Hindlimb muscle (tissue), 1 donor: Measurements from ENCODE around the gene HOXD10. TPM values are rescaled to one million over a fixed set of nuclear protein-coding genes. Genes with fewer than 3 reads are reported as not detected.

Experiments used
- DNase-seq: peaks from one replicate; pipeline ENCODE4 v3.0.0-alpha.2; 2013
- polyA plus RNA-seq: library from polyadenylated mRNA; unstranded; fragments of 120-200 nt; gene quantifications from one replicate; pipeline ENCODE4 v1.2.1, GENCODE V29; 2013; ENCODE audit not compliant: insufficient read length

HOXD10 gene
- polyA plus RNA-seq, 1 donor: 0.10 TPM

DNA sequence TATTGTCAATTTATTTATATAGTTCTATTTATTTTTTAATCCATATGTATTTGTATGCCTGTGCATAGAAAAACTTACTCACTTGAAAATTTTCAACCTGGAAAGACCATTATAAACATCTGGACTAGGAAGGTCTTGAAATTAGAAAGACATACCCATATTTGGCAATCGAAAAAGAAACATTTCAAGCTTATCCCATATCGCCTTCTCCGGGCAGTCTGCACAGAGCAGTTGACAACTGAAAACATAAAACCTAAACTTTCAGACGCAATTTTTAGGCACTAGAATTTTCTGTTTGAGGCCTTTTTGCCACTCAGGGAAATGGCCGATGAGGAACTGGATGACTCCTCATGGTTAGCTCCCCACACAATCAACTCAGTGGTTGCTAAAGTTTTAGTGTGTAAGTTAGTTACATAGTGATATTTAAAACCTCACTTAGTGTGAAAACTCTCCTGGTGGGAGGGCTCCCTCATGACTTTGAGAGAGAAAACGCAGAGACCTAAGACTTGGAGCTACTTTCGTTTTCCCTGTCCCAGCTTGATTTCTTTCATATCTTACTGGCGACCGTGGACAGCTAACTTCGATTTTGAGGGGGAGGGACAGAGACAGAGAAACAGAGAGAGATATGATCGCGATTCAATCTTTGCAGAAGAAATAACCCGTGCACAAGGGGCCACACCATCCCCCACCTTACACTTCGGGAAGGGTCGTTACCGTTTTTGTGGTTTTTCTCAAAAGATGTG is 20.2 kb upstream of the HOXD10 start:
- DNase-seq: no peak

DNA sequence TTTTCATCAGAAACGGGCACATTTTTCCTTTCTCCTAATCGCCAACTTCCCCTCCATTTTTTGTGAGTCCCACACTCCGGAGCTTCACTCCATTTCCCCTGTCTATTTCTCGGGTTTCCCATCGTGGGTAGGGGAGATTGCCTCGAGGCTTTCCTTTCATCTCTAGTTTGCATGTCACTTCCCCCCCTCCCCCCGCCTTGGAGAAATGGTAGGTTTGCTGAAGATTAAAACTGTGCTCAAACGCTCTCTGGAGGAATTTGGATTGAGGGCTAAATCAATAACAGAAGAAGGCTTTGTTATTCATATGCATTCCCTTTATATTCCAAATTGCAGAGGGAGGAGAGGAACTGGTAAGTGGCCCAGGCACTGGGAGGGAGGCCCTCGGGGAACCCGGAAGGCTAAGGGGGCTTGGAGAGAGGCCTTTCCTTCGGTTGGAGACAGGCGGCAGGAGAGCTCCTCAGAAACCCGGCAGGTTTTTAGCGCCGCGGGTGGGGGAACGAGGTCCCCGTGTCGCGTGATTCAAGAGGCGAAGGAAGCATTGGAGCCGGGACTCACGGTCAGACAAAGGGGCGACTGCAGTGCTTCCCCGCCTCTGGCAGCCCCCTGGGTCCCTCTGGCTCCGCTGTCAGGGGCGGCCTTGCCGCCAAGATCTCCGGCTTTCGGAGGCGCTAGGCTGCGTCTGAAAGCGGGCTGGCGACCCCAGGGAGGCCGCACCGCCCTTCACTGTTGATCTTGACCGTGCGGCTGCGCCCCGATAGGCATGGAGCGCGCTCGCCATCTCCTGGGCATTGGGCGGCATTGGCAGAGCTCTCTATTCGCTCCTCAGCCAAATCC is 19.4 kb upstream of the HOXD10 start:
- DNase-seq: no peak

DNA sequence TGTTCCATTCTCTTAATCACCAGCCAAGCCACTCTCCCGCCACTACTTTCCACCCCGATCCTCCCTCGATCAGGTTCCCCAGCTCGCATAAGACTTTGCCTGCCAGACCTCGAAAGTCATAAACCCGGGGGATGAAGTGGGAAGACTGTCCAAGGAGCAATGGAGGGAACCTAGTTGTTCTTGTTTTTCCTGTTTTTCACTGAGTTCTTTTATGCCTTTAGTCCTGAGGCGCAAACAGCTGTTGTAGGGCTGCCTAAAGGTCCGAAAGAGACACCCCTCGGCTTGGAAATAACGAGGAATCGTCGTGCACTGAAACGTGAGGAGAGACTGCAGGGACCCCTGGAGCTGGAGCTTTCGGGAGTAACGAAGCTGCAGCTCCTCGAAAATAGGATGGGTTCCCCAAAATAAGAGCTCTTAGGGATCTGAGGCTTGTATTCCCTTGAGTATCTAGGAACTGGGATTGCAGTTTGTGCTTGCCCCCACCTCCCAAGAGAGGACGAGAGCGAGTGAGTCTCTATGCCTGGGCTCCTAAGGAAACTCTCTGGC is 18.7 kb upstream of the HOXD10 start:
- no peak for DNase-seq

DNA sequence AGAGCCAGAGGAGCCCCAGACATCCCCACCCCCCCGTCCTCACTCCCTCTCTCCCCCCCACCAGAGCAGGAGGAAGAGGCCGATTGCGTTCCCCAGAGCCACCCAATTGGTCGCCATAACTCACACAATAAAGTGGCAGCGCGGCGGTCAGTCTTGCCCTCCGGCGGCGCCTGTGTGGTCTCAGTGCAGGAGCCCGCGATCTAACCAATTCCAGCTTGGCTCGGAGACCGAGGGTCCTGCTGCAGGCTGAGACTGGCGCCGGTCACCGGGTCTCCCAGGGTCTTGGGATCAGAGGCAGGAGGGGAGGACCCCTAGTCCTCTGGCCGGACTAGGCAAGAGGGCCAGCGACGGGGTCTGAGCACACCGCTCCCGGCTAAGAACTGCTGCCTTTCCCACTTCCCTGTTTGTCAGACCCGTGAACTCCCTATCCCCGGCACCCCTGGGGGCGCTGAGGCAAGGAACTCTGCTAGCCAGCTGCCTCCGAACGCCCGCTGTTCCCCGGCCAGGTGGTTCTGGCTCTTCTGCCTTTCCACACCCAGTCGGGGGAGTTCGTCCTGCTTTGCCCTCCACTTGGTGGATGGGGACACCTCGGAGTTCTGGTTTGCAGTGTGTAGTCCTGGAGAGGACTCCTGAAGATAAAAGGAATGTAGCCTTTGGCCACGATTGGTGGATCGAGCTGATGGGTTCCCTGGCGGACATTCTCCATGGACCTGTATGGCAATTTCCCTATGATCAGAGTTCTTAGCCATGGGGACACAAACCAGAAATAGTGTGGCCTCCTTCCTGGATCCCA is 18.0 kb upstream of the HOXD10 start:
- no peak for DNase-seq

DNA sequence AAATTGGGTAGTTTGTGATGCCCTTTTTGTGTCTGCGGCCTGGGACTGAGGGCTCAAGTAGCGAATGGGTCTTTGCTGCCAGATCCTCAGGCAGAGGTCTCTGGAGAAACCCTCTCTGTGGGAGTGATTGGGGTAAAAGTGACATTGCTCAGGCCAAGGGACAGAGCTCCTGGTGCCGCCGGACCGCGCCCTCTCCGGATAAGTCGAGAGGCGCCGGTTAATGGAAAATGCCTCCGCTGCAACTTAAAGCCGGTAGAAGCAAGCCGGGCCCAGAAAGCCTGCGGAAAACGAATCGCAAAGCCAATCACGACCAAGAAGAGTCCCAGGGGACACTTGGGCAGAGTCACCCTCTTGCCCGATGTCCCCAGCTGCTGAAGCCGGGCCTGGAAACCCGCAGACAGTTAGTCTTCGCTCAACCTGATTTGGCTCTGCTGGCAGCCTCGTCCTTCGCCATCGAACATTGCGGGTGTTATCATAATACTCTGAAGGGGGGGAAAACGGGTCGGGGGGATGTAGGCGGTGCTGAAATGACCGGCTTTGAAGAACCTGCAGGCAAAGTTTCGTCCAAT is 17.3 kb upstream of the HOXD10 start:
- no peak for DNase-seq

DNA sequence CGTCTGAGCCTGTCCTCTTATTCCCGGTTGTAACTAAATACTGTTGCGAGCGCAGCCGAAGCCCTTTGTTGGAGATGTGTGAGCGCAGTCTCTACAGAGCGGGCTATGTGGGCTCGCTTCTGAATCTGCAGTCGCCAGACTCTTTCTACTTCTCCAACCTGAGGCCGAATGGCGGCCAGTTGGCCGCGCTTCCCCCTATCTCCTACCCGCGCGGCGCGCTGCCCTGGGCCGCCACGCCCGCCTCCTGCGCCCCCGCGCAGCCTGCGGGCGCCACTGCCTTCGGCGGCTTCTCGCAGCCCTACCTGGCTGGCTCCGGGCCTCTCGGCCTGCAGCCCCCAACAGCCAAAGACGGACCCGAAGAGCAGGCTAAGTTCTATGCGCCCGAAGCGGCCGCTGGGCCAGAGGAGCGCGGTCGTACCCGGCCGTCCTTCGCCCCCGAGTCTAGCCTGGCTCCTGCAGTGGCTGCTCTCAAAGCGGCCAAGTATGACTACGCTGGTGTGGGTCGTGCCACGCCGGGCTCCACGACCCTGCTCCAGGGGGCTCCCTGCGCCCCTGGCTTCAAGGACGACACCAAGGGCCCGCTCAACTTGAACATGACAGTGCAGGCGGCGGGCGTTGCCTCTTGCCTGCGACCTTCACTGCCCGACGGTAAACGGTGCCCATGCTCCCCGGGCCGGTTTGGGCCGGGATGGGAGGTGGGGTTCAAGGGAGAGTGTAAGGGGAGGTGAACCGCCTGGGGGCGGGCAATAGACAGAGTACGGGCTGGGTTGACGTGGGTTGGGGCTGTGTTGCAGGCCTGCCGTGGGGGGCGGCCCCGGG is 16.6 kb upstream of the HOXD10 start, which contains the start of gene HOXD12:
Gene HOXD12, plus strand, starts transcription at position 68 of the 819 bp plus-strand sequence. Its CDS starts 7 bp downstream, at position 75.
- no peak for DNase-seq

DNA sequence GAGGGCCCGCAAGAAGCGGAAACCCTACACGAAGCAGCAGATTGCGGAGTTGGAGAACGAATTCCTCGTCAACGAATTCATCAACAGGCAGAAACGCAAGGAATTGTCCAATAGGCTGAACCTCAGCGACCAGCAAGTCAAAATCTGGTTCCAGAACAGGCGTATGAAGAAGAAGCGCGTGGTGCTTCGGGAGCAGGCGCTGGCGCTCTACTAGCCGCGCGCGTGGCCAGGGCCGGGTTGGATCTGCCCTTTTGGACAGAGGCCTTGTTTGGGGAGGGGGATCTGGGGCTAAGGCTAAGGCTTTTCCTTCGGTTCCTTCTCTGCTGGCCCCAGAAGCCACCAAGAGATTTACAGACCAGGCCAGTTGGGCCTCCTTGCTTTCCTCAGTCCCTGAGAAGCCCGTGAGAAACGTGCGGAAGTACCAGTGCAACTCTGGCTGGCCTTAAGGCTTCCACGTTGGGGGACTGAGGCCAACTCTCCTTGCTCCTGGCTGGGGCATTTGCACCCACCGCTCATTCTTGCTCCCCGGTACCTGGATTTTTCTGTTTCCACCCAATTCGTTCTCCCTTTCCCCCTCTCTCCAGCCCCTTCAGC is 15.9 kb upstream of the HOXD10 start:
- DNase-seq: no peak

DNA sequence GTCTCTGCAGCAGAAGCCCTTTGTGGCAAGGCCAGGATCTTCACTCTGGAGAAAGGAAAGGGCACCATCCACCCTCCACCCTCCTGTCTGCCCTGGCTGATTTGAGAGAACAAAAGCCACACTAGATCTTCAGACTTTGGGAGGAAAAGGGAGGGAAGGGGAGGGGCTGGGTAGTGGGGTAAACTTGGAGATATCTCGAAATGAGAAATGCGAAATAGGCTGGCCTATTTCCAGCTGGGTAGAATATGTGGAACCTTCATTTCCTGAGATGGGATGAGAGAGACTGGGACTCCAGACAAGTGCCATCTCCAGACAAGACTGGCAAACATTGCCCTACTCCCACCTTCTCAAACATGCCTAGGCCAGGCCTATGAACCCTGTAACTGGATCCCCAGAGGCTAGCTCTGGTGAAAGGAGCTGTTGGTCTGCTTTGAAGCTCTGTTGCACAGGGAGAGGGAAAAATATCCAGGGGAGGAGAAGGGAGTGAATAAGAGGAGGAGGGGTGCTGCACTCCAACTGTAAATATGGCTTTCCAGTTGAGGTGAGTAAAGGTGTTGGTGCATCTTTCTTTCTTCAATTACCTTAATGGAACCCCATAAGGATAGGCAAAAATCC is 15.3 kb upstream of the HOXD10 start:
- no peak for DNase-seq

DNA sequence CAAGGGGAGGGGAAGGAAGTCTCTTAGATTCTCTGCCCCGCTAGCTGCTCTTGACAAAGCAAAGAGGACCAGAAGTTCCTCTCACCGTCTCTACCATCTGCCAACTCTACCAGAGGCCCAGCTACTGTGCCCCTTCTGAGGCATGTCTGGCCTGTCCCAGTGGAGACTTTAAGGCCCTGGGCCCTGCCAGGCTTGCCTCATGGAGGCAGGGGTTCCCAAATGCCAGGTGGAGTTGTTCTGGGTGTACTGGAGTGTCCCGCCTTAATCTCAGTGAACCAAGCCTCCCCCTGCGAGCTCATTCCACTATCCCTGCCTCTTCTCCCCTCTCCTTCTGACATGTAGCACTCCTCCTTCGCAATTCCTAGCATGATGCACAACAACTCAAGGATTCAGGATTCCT is 14.7 kb upstream of the HOXD10 start:
- DNase-seq: no peak

DNA sequence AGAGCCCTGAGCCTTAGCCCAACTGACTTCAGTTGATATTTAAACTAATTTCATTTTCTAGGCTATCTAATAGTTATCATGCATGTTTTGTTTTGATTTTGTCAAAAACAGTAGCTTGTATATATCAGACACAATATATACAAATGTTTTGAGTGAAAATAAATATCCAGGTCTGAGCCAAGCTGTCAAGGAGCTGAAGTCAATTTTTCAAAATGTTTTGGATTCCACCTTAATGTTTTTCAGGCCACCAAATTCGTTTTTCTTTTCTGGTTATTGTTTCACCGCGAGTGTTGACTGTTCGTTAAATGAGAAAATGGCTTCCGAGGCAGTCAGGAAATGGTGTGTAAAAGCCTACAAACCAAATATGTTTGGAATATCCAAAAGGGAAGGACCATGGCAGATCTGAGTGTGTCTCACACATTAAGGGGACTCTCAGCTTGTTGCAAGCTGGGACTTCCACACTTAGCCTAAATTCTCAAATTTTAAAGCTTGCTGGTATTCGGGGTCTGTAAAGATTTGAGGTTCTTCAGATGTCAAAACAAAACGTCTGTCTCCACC is 14.2 kb upstream of the HOXD10 start:
- no peak for DNase-seq

DNA sequence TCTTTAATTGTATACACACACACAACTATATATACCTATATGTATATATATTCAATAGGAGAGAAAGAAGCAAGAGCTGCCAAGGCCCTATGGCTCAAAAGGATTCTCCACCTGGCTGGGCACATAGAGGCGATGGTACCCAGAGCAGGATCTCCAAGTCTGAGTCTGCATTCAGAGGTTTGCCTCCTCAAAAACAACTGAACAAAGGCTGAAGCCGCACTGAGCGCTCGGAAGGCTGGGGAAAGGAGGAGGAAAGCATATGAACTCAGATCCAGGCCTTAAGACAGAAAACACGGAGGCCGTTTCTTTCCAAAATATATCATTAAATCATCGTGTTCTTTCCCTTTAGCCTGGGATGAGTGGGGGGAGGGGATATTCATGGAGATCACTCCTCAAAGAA is 13.4 kb upstream of the HOXD10 start:
- DNase-seq: no peak

DNA sequence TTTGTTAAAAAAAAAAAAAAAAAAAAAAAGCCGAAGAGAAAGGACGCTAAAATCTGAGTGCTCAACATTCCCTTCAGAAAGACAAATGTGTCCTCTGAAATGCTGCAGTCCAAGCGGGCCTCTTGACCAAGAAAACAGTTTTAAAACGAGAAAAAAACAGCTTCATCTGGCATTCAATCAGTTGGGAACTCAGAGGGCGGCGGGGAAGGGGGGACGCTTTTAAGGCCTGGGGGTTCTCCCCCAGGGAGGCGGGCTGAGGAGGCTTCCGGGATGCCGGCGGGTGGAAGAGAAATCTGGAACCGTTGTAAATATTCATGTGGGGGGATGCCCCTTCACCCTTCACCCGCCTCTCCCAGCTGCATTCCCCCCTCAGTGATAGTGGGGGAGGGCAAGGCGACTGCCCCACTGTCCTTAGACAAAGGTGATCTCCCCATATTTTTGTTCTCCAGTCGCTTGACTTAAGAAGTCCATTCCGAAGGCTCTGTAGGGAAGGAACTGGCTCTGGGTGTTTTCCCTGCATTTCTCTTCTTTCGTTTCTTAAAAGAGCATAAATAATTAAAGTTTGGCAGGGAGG is 12.7 kb upstream of the HOXD10 start:
- no peak for DNase-seq

DNA sequence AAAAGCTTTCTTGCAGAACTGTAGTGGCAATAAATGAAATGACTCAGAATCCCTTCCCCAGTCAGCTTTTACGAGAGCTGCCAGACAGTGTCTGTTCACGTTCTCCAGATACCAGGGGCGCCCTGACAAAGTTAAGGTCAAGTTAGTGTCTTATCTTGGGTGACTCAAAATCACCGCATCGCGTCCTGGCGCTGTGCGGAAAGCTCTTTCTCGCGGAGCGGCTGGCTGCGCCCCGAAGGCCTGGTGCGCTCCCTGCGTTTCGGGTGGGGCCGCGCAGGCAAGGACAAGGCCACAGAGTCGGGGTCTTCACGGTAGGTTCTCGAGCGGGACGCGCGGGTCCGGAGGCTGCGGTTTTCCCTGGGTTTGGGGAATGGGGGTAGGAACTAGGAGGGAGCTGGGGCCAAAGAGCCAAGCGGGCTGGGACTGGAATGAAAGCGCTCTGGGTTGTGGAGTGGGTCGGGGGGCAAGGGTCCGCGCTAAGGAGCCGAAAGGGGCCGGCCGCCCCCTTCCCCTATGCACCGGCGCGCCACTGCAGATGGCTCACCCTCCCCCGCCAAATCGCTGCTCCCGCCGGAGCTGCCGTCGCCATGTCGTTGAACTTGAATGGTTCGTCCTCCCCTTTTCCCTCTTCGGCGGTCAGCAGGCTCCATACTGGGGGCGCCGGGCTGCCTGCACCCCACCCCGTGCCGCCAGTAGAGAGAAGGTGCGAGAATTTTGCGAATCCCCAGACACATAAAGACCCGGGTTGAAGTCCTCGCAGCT is 12.1 kb upstream of the HOXD10 start:
- no peak for DNase-seq

DNA sequence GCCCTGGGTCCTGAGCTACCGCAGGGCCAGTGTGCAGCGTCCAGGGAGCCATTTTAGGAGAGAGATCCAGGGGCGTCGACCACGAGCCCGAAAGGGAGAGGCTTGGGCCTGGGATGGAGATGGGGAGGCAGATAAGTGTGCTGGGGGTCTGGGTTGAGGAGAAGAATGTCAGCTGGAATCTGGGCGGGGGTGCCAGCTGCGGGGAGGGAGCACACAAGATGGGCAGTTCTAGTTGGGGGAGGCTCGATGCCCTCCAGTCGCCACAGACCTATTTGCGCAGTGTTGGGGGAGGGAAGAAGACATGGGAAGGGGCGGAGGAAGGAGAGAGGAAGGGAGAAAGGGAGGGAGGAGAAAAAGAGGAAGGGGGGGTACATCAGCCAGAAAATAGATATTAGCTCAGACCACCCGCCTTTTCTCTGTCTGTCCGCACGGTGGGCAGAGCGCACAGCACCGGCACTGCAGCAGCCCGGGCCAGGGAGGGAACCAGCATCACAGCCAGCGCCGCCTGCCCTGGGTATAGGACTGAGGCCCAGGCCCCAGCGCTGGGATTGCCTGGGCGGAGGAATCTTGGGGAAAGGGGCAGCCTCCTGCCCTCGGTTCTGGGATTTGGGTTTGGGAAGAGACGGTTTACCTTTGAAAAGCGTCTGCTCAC is 11.4 kb upstream of the HOXD10 start:
- no peak for DNase-seq

DNA sequence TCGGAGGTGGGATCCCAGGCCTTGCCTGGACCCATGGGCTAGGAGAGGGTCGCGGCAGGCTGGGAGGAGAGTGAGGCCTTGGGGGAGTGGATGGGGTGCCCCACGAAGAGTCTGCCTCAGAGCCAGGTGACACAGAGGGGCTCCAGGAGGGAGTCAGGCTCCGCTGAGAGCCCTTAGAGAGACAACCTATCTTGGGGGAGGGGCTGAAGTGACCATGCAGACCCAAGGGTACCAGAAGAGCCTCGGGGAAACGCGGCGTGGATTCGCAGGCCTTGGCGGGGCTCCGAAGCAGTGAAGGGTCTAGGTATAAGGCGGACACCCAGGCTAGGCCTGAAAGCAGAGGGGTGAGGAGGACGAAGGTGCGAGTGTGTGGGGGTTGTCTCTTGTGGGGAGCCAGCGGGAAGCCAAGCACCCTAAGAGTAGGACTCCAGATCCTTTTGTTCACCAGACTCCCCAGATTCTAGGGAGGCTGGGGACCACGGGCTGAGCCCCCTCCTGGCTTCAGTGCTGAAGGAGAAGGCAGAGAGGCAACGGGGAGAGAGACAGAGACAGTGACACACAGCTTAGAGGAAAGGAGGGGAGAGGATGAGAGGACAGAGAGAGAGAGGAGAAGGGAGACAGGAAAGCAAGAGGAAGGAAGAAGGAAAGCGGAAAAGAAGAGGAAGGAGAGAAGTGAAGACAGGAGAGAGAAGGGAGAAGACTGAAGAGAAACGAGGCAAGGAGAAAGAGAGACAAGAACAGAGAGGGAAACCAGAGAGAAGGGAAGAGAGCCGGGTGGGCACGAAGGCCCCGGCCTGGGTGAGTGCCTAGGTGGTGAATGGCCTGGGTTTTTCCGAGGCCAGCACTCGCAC is 10.6 kb upstream of the HOXD10 start:
- no peak for DNase-seq

DNA sequence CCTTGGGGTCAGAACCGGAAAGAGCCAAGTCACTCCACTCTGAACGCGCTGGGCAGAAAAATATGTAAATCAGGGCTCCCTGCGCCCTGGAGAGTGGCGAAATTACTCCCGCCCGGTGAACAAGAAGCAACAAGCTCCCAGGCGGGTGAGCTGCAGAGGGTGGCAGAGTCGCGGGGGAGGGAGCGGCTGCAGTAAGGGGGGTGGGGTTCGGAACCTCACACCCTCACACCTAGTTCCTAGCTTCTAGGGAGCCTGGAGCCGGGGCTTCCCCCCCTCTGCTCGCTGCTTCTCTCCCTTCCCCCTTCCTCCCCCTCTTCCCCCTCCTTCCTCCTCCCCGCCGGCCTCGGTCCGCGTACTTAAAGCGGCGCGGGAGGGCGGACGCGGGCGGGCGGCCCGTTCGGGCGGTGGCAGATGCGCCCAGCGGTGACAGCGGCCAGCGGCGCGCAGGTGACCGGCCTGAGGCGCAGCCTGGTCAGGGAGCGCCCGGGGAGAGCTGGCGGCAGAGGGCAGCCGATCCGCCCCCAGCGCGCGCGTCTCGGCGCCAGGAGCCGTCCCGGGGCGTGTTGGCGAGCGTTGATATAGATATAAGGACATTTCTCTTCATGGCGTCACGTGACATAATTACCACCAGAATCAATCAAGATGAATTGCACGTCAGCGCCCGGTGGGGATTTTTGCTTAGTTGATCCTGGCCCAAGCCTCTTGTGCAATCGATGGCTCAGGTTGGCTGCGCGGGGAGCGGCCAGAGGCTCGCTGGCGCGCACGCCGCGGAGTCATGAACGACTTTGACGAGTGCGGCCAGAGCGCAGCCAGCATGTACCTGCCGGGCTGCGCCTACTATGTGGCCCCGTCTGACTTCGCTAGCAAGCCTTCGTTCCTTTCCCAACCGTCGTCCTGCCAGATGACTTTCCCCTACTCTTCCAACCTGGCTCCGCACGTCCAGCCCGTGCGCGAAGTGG is 9.7 kb upstream of the HOXD10 start, which contains the start of gene HOXD11:
Gene HOXD11, plus strand, starts transcription at position 700 of the 959 bp plus-strand sequence. Its CDS starts 76 bp downstream, at position 776.
- DNase-seq: no peak
